HG03064 (cell line): ENCODE data around the gene TRAP1.

Source experiments
- ATAC-seq: cut with Tn5 transposase; IDR thresholded peaks from one replicate; pipeline ENCODE4 v1.9.1; 2021; ENCODE audit warnings: low read depth; ENCODE audit not compliant: unreplicated experiment

TRAP1 gene

DNA sequence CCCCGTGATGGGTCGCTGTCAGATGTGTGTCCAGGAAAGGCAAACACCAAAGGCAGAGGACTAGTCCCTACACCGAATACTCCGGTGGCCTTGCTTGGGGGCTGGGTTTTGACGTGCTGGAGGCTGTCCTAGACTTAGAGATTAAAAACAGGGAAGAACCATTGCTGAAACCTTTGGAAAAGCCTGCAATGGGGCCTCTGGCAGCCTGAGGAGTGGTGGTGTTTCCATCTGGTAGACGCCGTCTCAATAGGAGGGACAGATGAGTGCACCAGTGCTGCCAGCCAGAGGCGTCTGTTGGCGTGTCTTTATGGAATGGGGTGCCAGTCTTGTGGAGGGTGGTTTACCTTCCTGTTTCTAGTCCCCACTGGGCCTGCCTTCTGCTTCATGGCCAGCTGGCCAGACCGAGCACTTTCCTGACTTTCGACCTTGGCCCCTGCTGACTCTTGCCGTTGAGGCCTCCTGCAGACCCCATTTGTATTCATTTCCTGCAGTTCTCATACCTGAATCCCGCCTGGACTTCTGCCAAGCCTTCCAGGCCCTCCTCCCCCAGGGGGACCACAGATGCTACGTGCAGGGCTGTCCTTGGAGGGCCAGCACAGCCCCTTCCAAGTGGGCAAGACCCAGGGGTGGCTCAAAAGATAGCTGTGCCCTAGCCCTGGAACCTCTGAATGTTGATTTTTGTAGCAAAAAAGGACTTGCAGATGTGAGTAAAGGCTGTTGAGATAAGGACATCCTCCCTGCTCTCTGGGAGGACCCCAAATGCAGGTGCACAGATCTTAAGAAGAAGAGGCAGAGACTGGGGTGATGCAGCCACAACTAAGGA is 64.7 kb downstream of the TRAP1 start:
- no peak for ATAC-seq

- no peak for ATAC-seq
Observed at GRCh38 chr16:3651461-3652372, 65.6 kb downstream of the TRAP1 start.

DNA sequence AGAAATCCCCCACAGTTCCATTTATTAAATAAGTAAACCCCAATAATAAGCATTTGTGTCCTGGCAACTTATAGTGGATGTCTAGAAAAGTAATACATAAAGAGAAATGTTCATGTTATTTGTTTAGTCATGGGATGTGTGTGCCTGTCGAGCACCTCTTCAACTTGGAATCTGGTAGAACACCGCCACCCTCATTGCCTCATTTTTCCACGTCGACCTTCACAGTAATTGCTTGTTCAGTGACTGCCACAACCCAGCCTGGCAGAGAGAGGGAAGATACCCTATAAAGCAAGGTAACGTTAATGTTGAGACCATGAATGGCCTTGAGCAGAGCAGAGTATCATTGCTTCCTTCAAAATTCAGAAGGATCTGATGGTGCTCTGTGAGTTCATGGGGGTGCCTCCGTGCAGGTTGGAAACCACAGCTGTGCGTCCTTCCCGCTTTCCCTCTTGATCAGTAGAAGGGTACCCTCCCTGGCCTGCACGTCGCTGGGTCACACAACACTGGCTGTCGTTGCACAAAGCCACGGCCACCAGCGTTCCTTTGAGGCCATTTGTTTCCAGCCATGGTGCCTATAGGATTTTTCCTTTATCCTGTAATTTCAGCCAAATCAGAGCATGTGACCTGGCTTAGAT is 66.6 kb downstream of the TRAP1 start:
- no peak for ATAC-seq

DNA sequence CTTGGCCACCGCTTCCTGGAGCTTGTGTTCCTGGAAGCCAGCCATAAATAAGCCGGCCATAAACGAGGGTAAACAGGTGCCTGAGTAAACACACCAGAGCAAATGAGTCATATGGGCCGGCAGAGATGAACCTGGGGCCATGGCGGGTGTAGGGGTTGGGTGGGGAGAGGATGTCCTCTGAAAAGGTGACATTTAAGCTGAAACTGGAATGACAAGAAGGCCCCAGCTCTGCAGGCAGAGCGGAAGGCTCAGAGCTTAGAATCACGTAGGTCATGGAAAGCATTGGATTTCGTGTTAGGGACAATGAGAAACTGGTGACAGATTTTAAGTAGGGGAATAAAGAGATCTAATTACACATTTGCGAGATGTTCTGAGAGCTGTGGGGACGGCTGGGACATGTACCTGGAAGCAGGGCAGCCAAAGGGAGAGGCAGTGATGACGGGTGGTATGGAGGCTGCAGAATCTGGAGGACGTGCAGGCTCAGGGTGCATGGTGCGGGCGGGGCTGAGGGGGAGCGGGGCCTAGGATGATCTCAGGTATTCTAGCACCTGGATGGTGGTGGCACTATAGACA is 70.9 kb downstream of the TRAP1 start:
- ATAC-seq, result no peak

- ATAC-seq, result no peak
Observed at GRCh38 chr16:3645504-3646347, 71.6 kb downstream of the TRAP1 start.

DNA sequence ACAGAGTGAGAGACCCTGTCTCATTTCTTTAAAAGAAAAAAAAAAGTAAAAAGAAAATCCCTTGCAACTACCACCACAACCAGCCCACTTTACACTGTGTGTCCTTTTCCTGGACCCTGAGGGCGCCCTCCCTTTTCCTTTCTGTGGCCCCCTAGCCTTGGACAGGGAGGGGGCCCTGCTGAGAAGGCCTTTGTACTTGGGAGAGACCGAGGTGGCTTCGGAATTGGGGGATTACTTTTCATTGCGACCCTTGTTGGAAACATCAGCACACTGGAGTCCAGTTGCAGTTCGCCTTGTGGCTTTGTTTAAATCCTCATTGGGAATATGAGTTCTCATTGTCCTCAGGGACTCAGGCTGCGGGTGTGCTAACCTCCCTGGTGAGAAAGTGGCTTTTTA is 72.2 kb downstream of the TRAP1 start:
- ATAC-seq, result no peak

DNA sequence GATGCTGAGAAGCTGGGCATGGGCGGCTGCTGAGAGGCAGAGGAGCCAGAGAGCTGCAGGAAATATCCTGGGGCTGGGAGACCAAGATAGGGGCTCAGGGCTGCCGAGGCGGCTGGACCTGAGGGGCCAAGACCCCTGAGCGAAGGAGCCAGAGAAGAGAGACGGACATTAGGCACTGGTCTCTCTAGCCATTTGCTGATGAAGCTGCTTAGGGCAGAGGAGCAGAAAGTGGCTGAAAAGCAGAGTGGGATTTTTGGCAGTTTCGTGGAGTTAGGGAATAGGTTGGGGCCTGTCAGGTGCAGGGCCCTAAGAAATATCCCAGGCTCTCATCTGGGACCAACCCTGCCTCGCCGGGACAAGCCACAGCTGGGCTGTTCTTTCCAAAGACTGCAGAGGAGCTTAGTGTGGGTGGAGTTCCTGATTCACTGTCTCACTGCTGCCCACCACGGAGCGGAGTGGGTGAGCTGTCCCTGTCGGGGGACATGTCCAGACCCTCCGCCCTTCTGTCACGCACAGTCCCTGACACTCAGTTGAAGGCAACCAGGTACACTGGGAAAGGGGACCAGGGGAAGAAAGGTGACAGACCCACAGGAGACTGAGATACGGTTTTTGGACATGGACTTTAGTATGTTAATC is 74.1 kb downstream of the TRAP1 start:
- no peak for ATAC-seq

- ATAC-seq, result no peak
Observed at GRCh38 chr16:3642397-3643094, 74.8 kb downstream of the TRAP1 start.

DNA sequence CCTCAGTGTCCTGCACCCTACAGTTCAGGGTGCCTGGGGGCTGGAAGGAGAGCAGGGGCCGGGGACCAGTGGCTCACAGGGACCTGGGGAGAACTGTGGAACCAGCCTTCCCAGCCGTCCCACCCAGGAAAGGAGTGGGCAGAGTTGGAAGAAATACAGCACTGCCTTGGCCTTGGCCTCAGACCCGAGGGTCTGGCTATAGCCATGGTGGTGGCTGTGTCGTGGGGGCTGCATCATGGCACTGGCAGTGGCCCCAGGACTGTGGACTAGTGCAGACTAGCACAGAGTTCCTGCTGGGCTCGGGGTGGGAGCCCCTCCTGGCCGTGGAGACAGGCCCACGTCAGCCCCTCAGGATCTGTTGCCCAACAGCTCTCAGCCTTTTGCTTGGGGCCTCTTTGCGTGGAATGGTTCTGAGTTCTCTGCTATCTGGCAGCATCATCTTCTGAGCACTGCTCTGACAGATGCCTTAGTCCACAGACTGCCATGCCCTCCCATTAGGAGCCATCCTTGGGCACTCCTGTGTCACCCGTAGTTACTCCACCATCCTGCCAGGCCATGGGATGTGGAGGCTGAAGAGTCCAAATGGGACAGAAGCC is 75.4 kb downstream of the TRAP1 start:
- no peak for ATAC-seq

- ATAC-seq, result no peak
Observed at GRCh38 chr16:3640632-3641501, 76.5 kb downstream of the TRAP1 start.

- no peak for ATAC-seq
Observed at GRCh38 chr16:3640207-3640606, 77.1 kb downstream of the TRAP1 start.

- ATAC-seq, result no peak
Observed at GRCh38 chr16:3638916-3639644, 78.2 kb downstream of the TRAP1 start.

GRCh38 chr16:3637371-3637923 is 79.9 kb downstream of the TRAP1 start:
- ATAC-seq, result no peak

DNA sequence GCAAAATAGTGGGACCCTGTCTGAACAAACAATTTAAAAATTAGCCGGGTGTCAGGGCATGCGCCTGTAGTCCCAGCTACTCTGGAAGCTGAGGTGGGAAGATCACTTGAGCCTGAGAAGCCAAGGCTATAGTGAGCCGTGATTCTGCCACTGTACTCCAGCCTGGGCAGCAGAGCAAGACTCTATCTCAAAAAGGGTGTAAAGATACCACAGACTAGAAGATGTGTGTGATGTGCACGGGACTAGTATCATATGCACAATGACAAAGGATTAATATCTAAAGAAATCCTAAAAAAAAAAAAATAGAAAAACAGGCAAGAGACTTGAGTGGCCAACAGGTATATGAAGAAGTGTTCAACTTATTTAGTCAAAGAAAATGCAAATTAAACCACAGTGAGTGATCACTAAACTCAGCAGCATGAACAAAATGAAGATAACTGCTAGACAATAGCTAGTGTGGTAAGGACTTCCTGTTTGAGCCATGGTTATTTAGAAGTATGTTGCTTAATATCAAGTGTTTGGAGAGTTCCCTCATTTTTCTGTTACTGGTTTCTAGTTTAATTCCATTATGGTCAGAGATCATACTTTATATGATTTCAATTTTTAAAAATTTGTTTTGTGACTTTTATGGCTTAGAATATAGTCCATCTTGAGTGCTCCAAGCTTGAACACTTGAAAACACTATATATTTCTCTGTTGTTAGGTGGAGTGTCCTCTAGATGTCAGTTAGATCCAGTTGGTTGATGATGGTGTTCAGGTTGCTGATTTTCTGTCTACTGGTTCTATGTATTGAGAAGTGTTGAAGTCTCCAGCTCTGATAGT is 91.2 kb downstream of the TRAP1 start:
- no peak for ATAC-seq

GRCh38 chr16:3625331-3625730 is 92.0 kb downstream of the TRAP1 start:
- ATAC-seq, result no peak

- no peak for ATAC-seq
Observed at GRCh38 chr16:3623642-3624041, 93.7 kb downstream of the TRAP1 start.
